Gastroesophageal sphincter (tissue), 3 donors: ENCODE measurements around the gene ELN.

Experiments used
- CTCF ChIP-seq, 4 experiments: fragments of 200-600 bp in 2 of 4; fragments of 450-650 bp in 2 of 4; sonication (generic) in 1 of 4; IDR thresholded peaks; one replicate each; pipeline ENCODE4 v1.5.1; 2017 to 2019; ENCODE audit warnings: antibody characterized with exemption in 4 of 4, mild to moderate bottlenecking in 2 of 4, moderate library complexity in 2 of 4
- EP300 ChIP-seq: sonication (generic); formaldehyde crosslinking; IDR thresholded peaks from one replicate; pipeline ENCODE4 v1.6.1; 2017; ENCODE audit warnings: antibody characterized with exemption, mild to moderate bottlenecking
- POLR2A ChIP-seq, 2 donors: fragments of 450-650 bp; IDR thresholded peaks; one replicate each; pipeline ENCODE4 v1.6.1; 2017; ENCODE audit warnings: antibody characterized with exemption in 2 of 2, mild to moderate bottlenecking in 2 of 2, moderate library complexity in 1 of 2

GRCh38 chr7:73997056-73997455 lies 30.9 kb upstream of the ELN start:
- TF ChIP-seq POLR2A (IDR thresholded peaks at IDR 0.05), result no peak
- no peak for TF ChIP-seq CTCF (IDR thresholded peaks at IDR 0.05)
- TF ChIP-seq EP300, result no peak
